ENCODE results near the gene TAS2R1.

- TF ChIP-seq GATA2 (IDR thresholded peaks at IDR 0.05; ENCODE audit: low read depth, low read length) (no peak), GATA3 (IDR thresholded peaks at IDR 0.05; ENCODE audit: low read depth, low read length) (no peak)
Measured at GRCh38 chr5:9596171-9596780, 33.9 kb downstream of the TAS2R1 start.

Measured in SH-SY5Y (cell line).